Measurements from ENCODE around the gene NLGN2. TPM values are rescaled to one million over a fixed set of nuclear protein-coding genes. Genes with fewer than 3 reads are reported as not detected.

The NLGN2 gene
- total and polyA plus RNA-seq, 2 donors (not counting 1 experiment from before 2014, with no cell fraction given), result 0.52 to 3.4 TPM

- H2AFZ ChIP-seq (ENCODE audit: insufficient read depth, low read depth, low read length, poor library complexity, severe bottlenecking), result no peak overlapping the region
- TF ChIP-seq, protein P1, sequence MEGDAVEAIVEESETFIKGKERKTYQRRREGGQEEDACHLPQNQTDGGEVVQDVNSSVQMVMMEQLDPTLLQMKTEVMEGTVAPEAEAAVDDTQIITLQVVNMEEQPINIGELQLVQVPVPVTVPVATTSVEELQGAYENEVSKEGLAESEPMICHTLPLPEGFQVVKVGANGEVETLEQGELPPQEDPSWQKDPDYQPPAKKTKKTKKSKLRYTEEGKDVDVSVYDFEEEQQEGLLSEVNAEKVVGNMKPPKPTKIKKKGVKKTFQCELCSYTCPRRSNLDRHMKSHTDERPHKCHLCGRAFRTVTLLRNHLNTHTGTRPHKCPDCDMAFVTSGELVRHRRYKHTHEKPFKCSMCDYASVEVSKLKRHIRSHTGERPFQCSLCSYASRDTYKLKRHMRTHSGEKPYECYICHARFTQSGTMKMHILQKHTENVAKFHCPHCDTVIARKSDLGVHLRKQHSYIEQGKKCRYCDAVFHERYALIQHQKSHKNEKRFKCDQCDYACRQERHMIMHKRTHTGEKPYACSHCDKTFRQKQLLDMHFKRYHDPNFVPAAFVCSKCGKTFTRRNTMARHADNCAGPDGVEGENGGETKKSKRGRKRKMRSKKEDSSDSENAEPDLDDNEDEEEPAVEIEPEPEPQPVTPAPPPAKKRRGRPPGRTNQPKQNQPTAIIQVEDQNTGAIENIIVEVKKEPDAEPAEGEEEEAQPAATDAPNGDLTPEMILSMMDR (IDR thresholded peaks at IDR 0.05), result no peak
- no peak for TF ChIP-seq EZH2 (IDR thresholded peaks at IDR 0.05; ENCODE audit: borderline replicate concordance, insufficient read depth, low read depth, low read length, poor library complexity, severe bottlenecking)
- Mint-ChIP-seq H3K4me1 (peaks cover 18% of the 10 kb centered on the region), H3K9me3 (ENCODE audit: insufficient read depth) (no peaks in the 10 kb centered on the region), H3K4me3 (no peak overlapping the region), H3K27me3 (no peaks in the 10 kb centered on the region), H3K27ac (no peak overlapping the region)
- intact Hi-C loops (cut with micrococcal nuclease), result no loop called here
- peaks cover 0 to 29% of the 10 kb centered on the region in 2 experiments for H3K36me3 ChIP-seq (replicated peaks in 1 of 2; ENCODE audit: control extremely low read depth in 1 of 2, control insufficient read depth in 1 of 2, extremely low read depth in 1 of 2, insufficient read depth in 2 of 2, low read length in 1 of 2)
- DNase-seq, result no peak
- no peak overlapping the region for H3K4me3 ChIP-seq (ENCODE audit: control extremely low read depth in 1 of 5, extremely low read depth in 1 of 5, insufficient read depth in 1 of 5, low read depth in 2 of 5, low read length in 4 of 5)
- no peaks in the 10 kb centered on the region for H3K9me3 ChIP-seq (ENCODE audit: control extremely low read depth in 1 of 3, control insufficient read depth in 2 of 3, insufficient read depth in 1 of 3, low read length in 2 of 3)
- WGBS (ENCODE audit: insufficient coverage), result 96% methylated on average over 5 of the region's 9 CpGs
- CTCF ChIA-PET, result interaction anchor here (0.6 kb wide), 1 partner anchor 72 kb away, joined by 3 read pairs; no protein-coding TSS in a partner anchor
- ATAC-seq (ENCODE audit: low read depth), result no peak
- H3K4me1 ChIP-seq (ENCODE audit: control insufficient read depth in 2 of 2, insufficient read depth in 2 of 2, low read length in 2 of 2), result peaks cover 8 to 12% of the 10 kb centered on the region in 2 donors
- no peaks in the 10 kb centered on the region for H3K27me3 ChIP-seq (replicated peaks in 1 of 4; ENCODE audit: control extremely low read depth in 1 of 4, control insufficient read depth in 3 of 4, insufficient read depth in 4 of 4, low read length in 3 of 4)
- no peak overlapping the region for H3K4me2 ChIP-seq (replicated peaks; ENCODE audit: low read depth, low read length, poor library complexity, severe bottlenecking)
- no peak overlapping the region for H3K27ac ChIP-seq (ENCODE audit: low read length in 2 of 2)
- POLR2A ChIA-PET, result interaction anchor here (0.6 to 0.8 kb wide), 3 partner anchors 97 to 221 kb away, joined by 4 to 10 read pairs (median 6); no protein-coding TSS in a partner anchor
- peaks cover 41% of the 10 kb centered on the region for H4K20me1 ChIP-seq (ENCODE audit: control insufficient read depth, insufficient read depth, low read length, poor library complexity, severe bottlenecking)
- H3K9ac ChIP-seq (ENCODE audit: low read length), result no peak overlapping the region
- H3K79me2 ChIP-seq (ENCODE audit: control insufficient read depth, insufficient read depth, low read length), result peaks cover 19% of the 10 kb centered on the region
These were observed 56.4 kb downstream of the NLGN2 start for GRCh38 chr17:7464081-7464480.

- H3K27ac Mint-ChIP-seq, result no peak overlapping the region
- H3K27me3 Mint-ChIP-seq, result no peaks in the 10 kb centered on the region
These were observed 58.1 kb downstream of the NLGN2 start for GRCh38 chr17:7465597-7466275.

More at GRCh38 chr17:7465597-7466275, 58.1 kb downstream of the NLGN2 start:
- DNase-seq (no peak), ATAC-seq (ENCODE audit: low read depth) (no peak)
- POLR2A ChIA-PET, result interaction anchor here (0.6 to 1.3 kb wide), 4 partner anchors 11 to 88 kb away, joined by 3 to 4 read pairs (median 4); partner anchors contain the start of gene ZBTB4
- CTCF ChIA-PET, result no interaction called here
- peaks cover 18% of the 10 kb centered on the region for H3K4me1 Mint-ChIP-seq
- peaks cover 40% of the 10 kb centered on the region for H4K20me1 ChIP-seq (ENCODE audit: control insufficient read depth, insufficient read depth, low read length, poor library complexity, severe bottlenecking)
- no peaks in the 10 kb centered on the region for H3K9me3 Mint-ChIP-seq (ENCODE audit: insufficient read depth)
- H2AFZ ChIP-seq (ENCODE audit: insufficient read depth, low read depth, low read length, poor library complexity, severe bottlenecking), result no peak overlapping the region
- no peak overlapping the region for H3K4me2 ChIP-seq (replicated peaks; ENCODE audit: low read depth, low read length, poor library complexity, severe bottlenecking)
- intact Hi-C loops (cut with micrococcal nuclease), result no loop called here
- no peak overlapping the region for H3K27ac ChIP-seq (ENCODE audit: low read length in 2 of 2)
- no peaks in the 10 kb centered on the region for H3K27me3 ChIP-seq (replicated peaks in 1 of 4; ENCODE audit: control extremely low read depth in 1 of 4, control insufficient read depth in 3 of 4, insufficient read depth in 4 of 4, low read length in 3 of 4)
- no peak overlapping the region for H3K4me3 Mint-ChIP-seq
- 97% methylated on average over 31 of the region's 33 CpGs for WGBS (ENCODE audit: insufficient coverage)
- TF ChIP-seq EZH2 (IDR thresholded peaks at IDR 0.05; ENCODE audit: borderline replicate concordance, insufficient read depth, low read depth, low read length, poor library complexity, severe bottlenecking), result no peak
- TF ChIP-seq, protein P1 (IDR thresholded peaks at IDR 0.05), result no peak
- peaks cover 26% of the 10 kb centered on the region for H3K79me2 ChIP-seq (ENCODE audit: control insufficient read depth, insufficient read depth, low read length)
- no peaks in the 10 kb centered on the region for H3K9me3 ChIP-seq (ENCODE audit: control extremely low read depth in 1 of 3, control insufficient read depth in 2 of 3, insufficient read depth in 1 of 3, low read length in 2 of 3)
- H3K9ac ChIP-seq (ENCODE audit: low read length), result no peak overlapping the region
- H3K4me1 ChIP-seq (ENCODE audit: control insufficient read depth in 2 of 2, insufficient read depth in 2 of 2, low read length in 2 of 2), result peaks cover 8 to 12% of the 10 kb centered on the region in 2 donors
- no peak overlapping the region for H3K4me3 ChIP-seq (ENCODE audit: control extremely low read depth in 1 of 5, extremely low read depth in 1 of 5, insufficient read depth in 1 of 5, low read depth in 2 of 5, low read length in 4 of 5)
- H3K36me3 ChIP-seq (replicated peaks in 1 of 2; ENCODE audit: control extremely low read depth in 1 of 2, control insufficient read depth in 1 of 2, extremely low read depth in 1 of 2, insufficient read depth in 2 of 2, low read length in 1 of 2), result peaks cover 0 to 29% of the 10 kb centered on the region in 2 experiments
